ENCODE results near the gene TOMT. TPM values are rescaled to one million over a fixed set of nuclear protein-coding genes. Genes with fewer than 3 reads are reported as not detected.
"Not testable (repeated sequence)": the region's sequence is repeated elsewhere in the genome, so short reads cannot be mapped to it uniquely, and the experiment has no call there.

TOMT gene
- total RNA-seq, 1 experiment from 2014 or later: 0.26 TPM

GRCh38 chr11:72146625-72147024, 40.9 kb downstream of the TOMT start:
- Histone ChIP-seq H3K4me3 (ENCODE audit: low read length) (no peak overlapping the region), H3K27me3 (ENCODE audit: low read length) (no peaks in the 10 kb centered on the region), H4K20me1 (ENCODE audit: insufficient read depth, low read depth, low read length) (no peaks in the 10 kb centered on the region), H2AFZ (ENCODE audit: low read length) (no peak overlapping the region), H3K9me3 (ENCODE audit: low read length) (no peaks in the 10 kb centered on the region), H3K4me1 (ENCODE audit: low read length) (peaks cover 6% of the 10 kb centered on the region; the same call in 1 of the 2 replicates), H3K9me2 (replicated peaks; ENCODE audit: insufficient read depth, low read length) (no peaks in the 10 kb centered on the region), H3K36me3 (ENCODE audit: insufficient read depth, low read length) (no peaks in the 10 kb centered on the region), H3K4me2 (ENCODE audit: low read depth, low read length, poor library complexity, severe bottlenecking) (no peak overlapping the region), H3K27ac (ENCODE audit: low read length) (no peak overlapping the region), H3K79me2 (ENCODE audit: low read length) (no peaks in the 10 kb centered on the region), H3K9ac (ENCODE audit: low read length) (no peak overlapping the region)
- no peak for DNase-seq

DNA sequence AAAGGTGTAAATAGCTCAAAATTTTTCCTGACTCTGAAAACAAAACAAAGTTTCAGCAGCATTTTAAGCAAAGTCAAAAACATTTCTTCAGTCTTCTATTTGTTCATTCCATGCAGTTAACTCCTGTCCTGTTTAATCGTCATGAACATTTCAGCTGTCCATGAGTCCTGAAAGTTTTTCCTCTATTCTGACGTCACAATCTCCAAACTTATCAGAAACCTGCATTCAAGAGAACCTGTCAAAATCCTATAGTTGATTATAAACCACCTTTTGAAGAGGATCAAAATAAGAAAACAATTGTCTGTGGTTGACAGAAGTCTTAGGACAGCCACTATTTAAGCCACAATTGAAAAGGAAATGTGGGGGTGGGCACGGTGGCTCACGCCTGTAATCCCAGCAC, 45.2 kb downstream of the TOMT start:
- no peak for DNase-seq
- no peak overlapping the region for H3K9ac ChIP-seq (ENCODE audit: low read length)
- no peaks in the 10 kb centered on the region for H3K9me3 ChIP-seq (ENCODE audit: low read length)
- H3K27me3 ChIP-seq (ENCODE audit: low read length): no peaks in the 10 kb centered on the region
- no peak overlapping the region for H3K4me2 ChIP-seq (ENCODE audit: low read depth, low read length, poor library complexity, severe bottlenecking)
- H3K27ac ChIP-seq (ENCODE audit: low read length): no peak overlapping the region
- H3K4me3 ChIP-seq (ENCODE audit: low read length): no peak overlapping the region
- no peaks in the 10 kb centered on the region for H4K20me1 ChIP-seq (ENCODE audit: insufficient read depth, low read depth, low read length)
- H3K4me1 ChIP-seq (ENCODE audit: low read length): no peaks in the 10 kb centered on the region
- H3K36me3 ChIP-seq (ENCODE audit: insufficient read depth, low read length): no peaks in the 10 kb centered on the region
- H3K9me2 ChIP-seq (replicated peaks; ENCODE audit: insufficient read depth, low read length): no peaks in the 10 kb centered on the region
- no peak overlapping the region for H2AFZ ChIP-seq (ENCODE audit: low read length)
- H3K79me2 ChIP-seq (ENCODE audit: low read length): no peaks in the 10 kb centered on the region

GRCh38 chr11:72153874-72154273, 48.1 kb downstream of the TOMT start:
- H3K4me2 ChIP-seq (ENCODE audit: low read depth, low read length, poor library complexity, severe bottlenecking); H3K4me3 ChIP-seq (ENCODE audit: low read length); H4K20me1 ChIP-seq (ENCODE audit: insufficient read depth, low read depth, low read length); H3K27me3 ChIP-seq (ENCODE audit: low read length); H3K9me3 ChIP-seq (ENCODE audit: low read length); H2AFZ ChIP-seq (ENCODE audit: low read length); H3K27ac ChIP-seq (ENCODE audit: low read length); H3K36me3 ChIP-seq (ENCODE audit: insufficient read depth, low read length); DNase-seq; H3K9me2 ChIP-seq (replicated peaks; ENCODE audit: insufficient read depth, low read length); H3K79me2 ChIP-seq (ENCODE audit: low read length); H3K9ac ChIP-seq (ENCODE audit: low read length); H3K4me1 ChIP-seq (ENCODE audit: low read length): not testable (repeated sequence)

DNA sequence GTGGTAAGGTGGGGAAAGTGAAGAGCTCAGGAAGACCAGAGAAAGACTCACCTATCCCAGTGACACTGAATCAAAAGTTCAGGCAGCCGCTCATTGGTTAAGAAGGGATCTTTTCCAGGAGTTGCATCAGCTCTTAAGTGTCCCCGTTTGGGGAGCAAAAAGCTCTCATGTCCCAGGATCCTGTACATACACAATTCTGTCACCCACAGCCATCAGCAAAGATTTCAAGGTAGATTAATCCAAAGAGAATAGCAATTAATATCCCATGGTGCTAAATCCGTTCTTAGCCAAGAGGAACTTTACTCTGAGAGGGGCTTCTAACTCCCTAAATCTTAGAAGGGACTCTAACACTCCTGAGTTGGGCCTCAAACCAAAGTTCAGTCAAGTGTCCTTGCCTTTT, 49.1 kb downstream of the TOMT start:
- no peak overlapping the region for H3K27ac ChIP-seq (ENCODE audit: low read length)
- no peaks in the 10 kb centered on the region for H4K20me1 ChIP-seq (ENCODE audit: insufficient read depth, low read depth, low read length)
- no peaks in the 10 kb centered on the region for H3K79me2 ChIP-seq (ENCODE audit: low read length)
- no peak overlapping the region for H3K9ac ChIP-seq (ENCODE audit: low read length)
- H3K4me1 ChIP-seq (ENCODE audit: low read length): no peaks in the 10 kb centered on the region
- H3K9me3 ChIP-seq (ENCODE audit: low read length): no peaks in the 10 kb centered on the region
- no peak for DNase-seq
- no peak overlapping the region for H2AFZ ChIP-seq (ENCODE audit: low read length)
- no peaks in the 10 kb centered on the region for H3K27me3 ChIP-seq (ENCODE audit: low read length)
- no peak overlapping the region for H3K4me2 ChIP-seq (ENCODE audit: low read depth, low read length, poor library complexity, severe bottlenecking)
- no peak overlapping the region for H3K4me3 ChIP-seq (ENCODE audit: low read length)
- H3K9me2 ChIP-seq (replicated peaks; ENCODE audit: insufficient read depth, low read length): no peaks in the 10 kb centered on the region
- no peaks in the 10 kb centered on the region for H3K36me3 ChIP-seq (ENCODE audit: insufficient read depth, low read length)

DNA sequence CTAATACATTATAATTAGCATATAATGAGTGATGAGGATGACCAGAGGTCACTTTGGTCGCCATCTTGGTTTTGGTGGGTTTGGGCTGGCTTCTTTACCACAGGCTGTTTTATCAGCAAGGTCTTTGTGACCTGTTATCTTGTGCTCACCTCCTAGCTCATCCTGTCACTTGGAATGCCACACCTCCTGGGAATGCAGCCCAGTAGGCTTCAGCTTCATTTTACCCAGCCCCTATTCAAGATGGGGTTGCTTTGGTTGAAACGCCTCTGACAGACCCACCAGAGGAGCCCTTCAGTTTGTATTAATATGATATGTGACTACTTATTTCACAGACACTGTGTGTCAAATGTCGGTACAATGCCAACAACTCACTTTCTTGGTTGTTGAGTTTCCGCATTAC, 50.0 kb downstream of the TOMT start:
- H3K27ac ChIP-seq (ENCODE audit: low read length): no peak overlapping the region
- no peaks in the 10 kb centered on the region for H3K36me3 ChIP-seq (ENCODE audit: insufficient read depth, low read length)
- no peak overlapping the region for H2AFZ ChIP-seq (ENCODE audit: low read length)
- no peak overlapping the region for H3K4me3 ChIP-seq (ENCODE audit: low read length)
- no peaks in the 10 kb centered on the region for H3K79me2 ChIP-seq (ENCODE audit: low read length)
- no peak overlapping the region for H3K4me2 ChIP-seq (ENCODE audit: low read depth, low read length, poor library complexity, severe bottlenecking)
- H3K27me3 ChIP-seq (ENCODE audit: low read length): no peaks in the 10 kb centered on the region
- H3K4me1 ChIP-seq (ENCODE audit: low read length): no peaks in the 10 kb centered on the region
- H3K9me3 ChIP-seq (ENCODE audit: low read length): no peaks in the 10 kb centered on the region
- DNase-seq: no peak
- H3K9me2 ChIP-seq (replicated peaks; ENCODE audit: insufficient read depth, low read length): no peaks in the 10 kb centered on the region
- no peak overlapping the region for H3K9ac ChIP-seq (ENCODE audit: low read length)
- H4K20me1 ChIP-seq (ENCODE audit: insufficient read depth, low read depth, low read length): no peaks in the 10 kb centered on the region

- H3K9me3 ChIP-seq (ENCODE audit: low read length): no peaks in the 10 kb centered on the region
- H3K9me2 ChIP-seq (replicated peaks; ENCODE audit: insufficient read depth, low read length): no peaks in the 10 kb centered on the region
- H3K4me2 ChIP-seq (ENCODE audit: low read depth, low read length, poor library complexity, severe bottlenecking): no peak overlapping the region
- no peak overlapping the region for H3K27ac ChIP-seq (ENCODE audit: low read length)
- H3K36me3 ChIP-seq (ENCODE audit: insufficient read depth, low read length): no peaks in the 10 kb centered on the region
- DNase-seq: no peak
- no peaks in the 10 kb centered on the region for H3K79me2 ChIP-seq (ENCODE audit: low read length)
- H4K20me1 ChIP-seq (ENCODE audit: insufficient read depth, low read depth, low read length): no peaks in the 10 kb centered on the region
- H2AFZ ChIP-seq (ENCODE audit: low read length): no peak overlapping the region
- H3K4me3 ChIP-seq (ENCODE audit: low read length): no peak overlapping the region
- no peaks in the 10 kb centered on the region for H3K4me1 ChIP-seq (ENCODE audit: low read length)
- H3K27me3 ChIP-seq (ENCODE audit: low read length): no peaks in the 10 kb centered on the region
- H3K9ac ChIP-seq (ENCODE audit: low read length): no peak overlapping the region
These were observed 51.4 kb downstream of the TOMT start for GRCh38 chr11:72157131-72157530.

Small RNA genes within 50 kb of the gene (small RNA-seq; reads per million reads assigned to genes)
- not detected for gene MIR3165

Other genes with a start within 250 kb of the TOMT start
- gene DEFB131B, start 227.5 kb upstream of the TOMT start, total RNA-seq (2014; rRNA removed; shearing (Covaris generic); ENCODE audit: low replicate concordance): not detected in 2 replicates
- gene XNDC1N, start 177.3 kb upstream of the TOMT start, total RNA-seq (2014; rRNA removed; shearing (Covaris generic); ENCODE audit: low replicate concordance): 10.9 and 11.6 TPM in 2 replicates
- 12.0 and 18.5 TPM in 2 replicates for gene RNF121, start 176.9 kb upstream of the TOMT start, total RNA-seq (2014; rRNA removed; shearing (Covaris generic); ENCODE audit: low replicate concordance)
- gene IL18BP, start 107.0 kb upstream of the TOMT start, total RNA-seq (2014; rRNA removed; shearing (Covaris generic); ENCODE audit: low replicate concordance): 5.4 and 6.2 TPM in 2 replicates
- gene NUMA1, start 25.4 kb upstream of the TOMT start, total RNA-seq (2014; rRNA removed; shearing (Covaris generic); ENCODE audit: low replicate concordance): 29.0 and 45.3 TPM in 2 replicates
- gene LRRC51, start 25.1 kb upstream of the TOMT start, total RNA-seq (2014; rRNA removed; shearing (Covaris generic); ENCODE audit: low replicate concordance): 2.3 and 4.6 TPM in 2 replicates
- gene LAMTOR1, start 2.6 kb upstream of the TOMT start, total RNA-seq (2014; rRNA removed; shearing (Covaris generic); ENCODE audit: low replicate concordance): 96.5 and 102 TPM in 2 replicates
- gene ANAPC15, start 6.8 kb downstream of the TOMT start, total RNA-seq (2014; rRNA removed; shearing (Covaris generic); ENCODE audit: low replicate concordance): 37.4 and 40.9 TPM in 2 replicates
- gene FOLR3, start 29.8 kb downstream of the TOMT start, total RNA-seq (2014; rRNA removed; shearing (Covaris generic); ENCODE audit: low replicate concordance): not detected in 2 replicates
- not detected in 2 replicates for gene FOLR1, start 86.2 kb downstream of the TOMT start, total RNA-seq (2014; rRNA removed; shearing (Covaris generic); ENCODE audit: low replicate concordance)
- 9.4 and 16.0 TPM in 2 replicates for gene FOLR2, start 110.9 kb downstream of the TOMT start, total RNA-seq (2014; rRNA removed; shearing (Covaris generic); ENCODE audit: low replicate concordance)
- 73.6 and 83.9 TPM in 2 replicates for gene INPPL1, start 118.8 kb downstream of the TOMT start, total RNA-seq (2014; rRNA removed; shearing (Covaris generic); ENCODE audit: low replicate concordance)
- not detected in 2 replicates for gene PHOX2A, start 138.3 kb downstream of the TOMT start, total RNA-seq (2014; rRNA removed; shearing (Covaris generic); ENCODE audit: low replicate concordance)